ENCODE data around the gene SOX11.
"Not testable (repeated sequence)": the region's sequence is repeated elsewhere in the genome, so short reads cannot be mapped to it uniquely, and the experiment has no call there.

The SOX11 gene

GRCh38 chr2:5691985-5692529, at the start of gene SOX11:
SOX11 (plus strand) TSS chr2:5692384; CDS start chr2:5692722, 338 bp downstream.
- no peak for DNase-seq

- not testable (repeated sequence) for DNase-seq
These were observed 39.5 kb upstream of the SOX11 start for GRCh38 chr2:5652734-5653133.

- DNase-seq, result not testable (repeated sequence)
These were observed 38.4 kb upstream of the SOX11 start for GRCh38 chr2:5653756-5654155.

GRCh38 chr2:5657231-5657630, 35.0 kb upstream of the SOX11 start:
- no peak for DNase-seq

GRCh38 chr2:5660591-5660990, 31.6 kb upstream of the SOX11 start:
- no peak for DNase-seq

GRCh38 chr2:5661362-5661761, 30.8 kb upstream of the SOX11 start:
- no peak for DNase-seq

- no peak for DNase-seq
These were observed 27.9 kb upstream of the SOX11 start for GRCh38 chr2:5664278-5664681.

GRCh38 chr2:5665066-5665465, 27.1 kb upstream of the SOX11 start:
- DNase-seq, result no peak

- DNase-seq, result no peak
These were observed 25.4 kb upstream of the SOX11 start for GRCh38 chr2:5666798-5667197.

- DNase-seq, result not testable (repeated sequence)
These were observed 24.5 kb upstream of the SOX11 start for GRCh38 chr2:5667655-5668054.

- no peak for DNase-seq
These were observed 23.4 kb upstream of the SOX11 start for GRCh38 chr2:5668682-5669250.

- no peak for DNase-seq
These were observed 19.4 kb upstream of the SOX11 start for GRCh38 chr2:5672749-5673144.

GRCh38 chr2:5673145-5674025, 18.8 kb upstream of the SOX11 start:
- no peak for DNase-seq

GRCh38 chr2:5674026-5674340, 18.2 kb upstream of the SOX11 start:
- no peak for DNase-seq

- DNase-seq, result no peak
These were observed 15.1 kb upstream of the SOX11 start for GRCh38 chr2:5677133-5677532.

- no peak for DNase-seq
These were observed 8.7 kb upstream of the SOX11 start for GRCh38 chr2:5683471-5683870.

GRCh38 chr2:5685225-5685624, 7.0 kb upstream of the SOX11 start:
- DNase-seq, result no peak

GRCh38 chr2:5686068-5686467, 6.1 kb upstream of the SOX11 start:
- DNase-seq, result no peak

- DNase-seq, result no peak
These were observed 5.6 kb upstream of the SOX11 start for GRCh38 chr2:5686536-5686935.

- no peak for DNase-seq
These were observed 2.4 kb upstream of the SOX11 start for GRCh38 chr2:5689750-5690149.

GRCh38 chr2:5690286-5690685, 1.9 kb upstream of the SOX11 start:
- no peak for DNase-seq

- no peak for DNase-seq
These were observed 1.4 kb upstream of the SOX11 start for GRCh38 chr2:5690718-5691220.

- DNase-seq, result no peak
These were observed 781 bp upstream of the SOX11 start for GRCh38 chr2:5691221-5691984.
